Left ventricle myocardium inferior (tissue), 1 donor: ENCODE results near the gene PTPRT. TPM values are rescaled to one million over a fixed set of nuclear protein-coding genes. Genes with fewer than 3 reads are reported as not detected.

Source experiments
- DNase-seq: peaks from one replicate; pipeline ENCODE4 v3.0.0-alpha.2; 2020
- H3K27ac ChIP-seq: fragments of 200-600 bp; replicated peaks from 2 replicates; pipeline ENCODE4 v1.8.0; 2021
- H3K27me3 ChIP-seq: fragments of 200-600 bp; 2 replicates; pipeline ENCODE4 v1.8.0; 2021; ENCODE audit warnings: low read depth
- H3K36me3 ChIP-seq: fragments of 200-600 bp; 2 replicates; pipeline ENCODE4 v1.8.0; 2021
- H3K4me1 ChIP-seq: fragments of 200-600 bp; 2 replicates; pipeline ENCODE4 v1.8.0; 2021
- H3K4me3 ChIP-seq: fragments of 200-600 bp; 2 replicates; pipeline ENCODE4 v1.8.0; 2021; ENCODE audit warnings: mild to moderate bottlenecking, moderate library complexity
- H3K9me3 ChIP-seq: fragments of 200-600 bp; replicated peaks from 2 replicates; pipeline ENCODE4 v1.8.0; 2021
- intact Hi-C: fragments of 100-400 bp; cut with micrococcal nuclease; formaldehyde crosslinking; loops from one replicate; pipeline ENCODE4 v1.11.0; 2022
- total RNA-seq: library from RNA; stranded (reverse); fragmentation: NEBNext Ultra II Directional; extraction: Animal tissue kit (Norgen Biotek cat#: 25700); gene quantifications from one replicate; pipeline ENCODE4 v1.2.1, GENCODE V29; 2021
- TF ChIP-seq, protein P1 (sequence below): fragments of 200-600 bp; IDR thresholded peaks from 2 replicates; pipeline ENCODE4 v1.8.0; 2021; ENCODE audit warnings: antibody characterized with exemption, mild to moderate bottlenecking, borderline replicate concordance
- donor health status: DM: no; HTN: yes; CAD: no; lungs with severe emphysema.

The PTPRT gene
- total RNA-seq, 1 donor from 2014 or later: 0.08 TPM

DNA sequence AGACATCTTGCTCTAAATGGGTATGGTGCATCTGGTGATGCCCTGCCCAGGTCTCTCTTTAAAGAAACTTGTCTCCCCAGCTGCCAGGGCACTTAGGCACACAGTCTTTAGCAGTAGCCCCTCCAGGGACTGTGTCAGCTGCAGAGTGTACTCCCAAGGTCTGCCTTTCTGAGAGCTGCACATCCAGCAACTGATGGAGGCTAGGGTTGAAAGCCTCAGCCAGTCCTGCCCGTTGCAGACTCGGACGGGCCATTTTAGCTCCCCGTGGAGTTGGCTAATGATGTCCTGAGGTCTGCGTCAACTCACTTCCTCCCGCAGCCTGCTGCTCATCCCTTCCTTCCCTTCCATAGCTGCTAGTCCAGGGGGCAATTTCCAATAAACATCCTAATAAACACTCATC is 381.8 kb downstream of the PTPRT start:
- peaks cover 6% of the 10 kb centered on the region for H3K27me3 ChIP-seq
- TF ChIP-seq, protein P1, sequence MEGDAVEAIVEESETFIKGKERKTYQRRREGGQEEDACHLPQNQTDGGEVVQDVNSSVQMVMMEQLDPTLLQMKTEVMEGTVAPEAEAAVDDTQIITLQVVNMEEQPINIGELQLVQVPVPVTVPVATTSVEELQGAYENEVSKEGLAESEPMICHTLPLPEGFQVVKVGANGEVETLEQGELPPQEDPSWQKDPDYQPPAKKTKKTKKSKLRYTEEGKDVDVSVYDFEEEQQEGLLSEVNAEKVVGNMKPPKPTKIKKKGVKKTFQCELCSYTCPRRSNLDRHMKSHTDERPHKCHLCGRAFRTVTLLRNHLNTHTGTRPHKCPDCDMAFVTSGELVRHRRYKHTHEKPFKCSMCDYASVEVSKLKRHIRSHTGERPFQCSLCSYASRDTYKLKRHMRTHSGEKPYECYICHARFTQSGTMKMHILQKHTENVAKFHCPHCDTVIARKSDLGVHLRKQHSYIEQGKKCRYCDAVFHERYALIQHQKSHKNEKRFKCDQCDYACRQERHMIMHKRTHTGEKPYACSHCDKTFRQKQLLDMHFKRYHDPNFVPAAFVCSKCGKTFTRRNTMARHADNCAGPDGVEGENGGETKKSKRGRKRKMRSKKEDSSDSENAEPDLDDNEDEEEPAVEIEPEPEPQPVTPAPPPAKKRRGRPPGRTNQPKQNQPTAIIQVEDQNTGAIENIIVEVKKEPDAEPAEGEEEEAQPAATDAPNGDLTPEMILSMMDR: no peak
- H3K4me3 ChIP-seq: no peak overlapping the region
- no peak for DNase-seq
- no peaks in the 10 kb centered on the region for H3K9me3 ChIP-seq
- no peaks in the 10 kb centered on the region for H3K4me1 ChIP-seq
- H3K27ac ChIP-seq: no peak overlapping the region
- H3K36me3 ChIP-seq: no peaks in the 10 kb centered on the region
- intact Hi-C loops: no loop called here

DNA sequence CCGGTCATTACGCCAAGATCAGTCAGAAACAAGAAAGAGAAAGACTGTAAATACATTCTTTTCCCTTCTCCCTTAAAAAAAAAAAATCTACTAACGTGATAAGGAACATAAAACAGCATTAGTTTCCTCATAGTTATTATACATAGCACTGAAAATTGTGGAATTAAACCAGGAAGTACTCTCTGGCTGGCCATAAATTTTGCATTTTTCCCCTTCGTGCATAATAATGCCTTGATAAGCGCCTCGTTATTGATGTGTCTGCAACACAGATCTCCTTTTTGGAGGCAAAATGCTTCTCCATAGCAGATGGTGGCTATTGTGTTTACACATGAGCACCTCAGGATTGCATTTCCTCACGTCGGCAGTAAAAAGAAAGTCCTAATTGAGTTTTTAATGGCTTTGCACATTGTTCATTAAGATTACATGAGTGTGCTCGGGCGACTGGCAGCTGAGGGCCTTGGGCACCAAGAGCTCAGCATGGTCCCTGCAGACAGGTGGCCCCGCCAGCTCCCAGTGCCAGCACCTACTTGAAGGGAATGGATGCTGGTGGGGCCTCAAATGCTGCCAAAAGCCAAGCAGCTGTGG is 394.5 kb downstream of the PTPRT start:
- Histone ChIP-seq H3K4me1 (no peaks in the 10 kb centered on the region), H3K4me3 (no peak overlapping the region), H3K36me3 (no peaks in the 10 kb centered on the region), H3K9me3 (peaks cover 9% of the 10 kb centered on the region), H3K27ac (no peak overlapping the region), H3K27me3 (peaks cover 21% of the 10 kb centered on the region)
- intact Hi-C loops: no loop called here
- TF ChIP-seq, protein P1: no peak
- DNase-seq: no peak

DNA sequence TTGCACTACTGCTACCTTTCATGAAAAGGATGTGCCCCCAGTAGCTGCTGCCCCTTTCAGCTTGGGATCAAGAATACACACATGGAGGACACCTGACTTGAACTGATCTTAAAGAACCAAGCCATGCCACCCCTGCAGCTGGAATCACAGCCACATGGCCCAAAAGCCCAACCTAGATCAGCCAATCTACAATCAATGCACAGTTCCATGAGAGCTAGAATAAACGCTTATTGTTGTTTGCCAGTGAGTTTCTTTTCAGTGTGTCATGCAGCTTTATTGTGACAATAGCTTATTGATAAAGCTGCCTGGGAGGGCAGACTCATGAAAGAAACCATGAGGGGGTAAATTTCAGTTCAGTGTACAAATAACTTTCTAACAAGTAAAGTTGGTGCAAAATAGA is 397.7 kb downstream of the PTPRT start:
- intact Hi-C loops: no loop called here
- Histone ChIP-seq H3K9me3 (peaks cover 3% of the 10 kb centered on the region), H3K36me3 (no peaks in the 10 kb centered on the region), H3K27ac (no peak overlapping the region), H3K4me3 (no peak overlapping the region), H3K4me1 (no peaks in the 10 kb centered on the region), H3K27me3 (peaks cover 22% of the 10 kb centered on the region)
- no peak for DNase-seq
- TF ChIP-seq, protein P1: no peak

DNA sequence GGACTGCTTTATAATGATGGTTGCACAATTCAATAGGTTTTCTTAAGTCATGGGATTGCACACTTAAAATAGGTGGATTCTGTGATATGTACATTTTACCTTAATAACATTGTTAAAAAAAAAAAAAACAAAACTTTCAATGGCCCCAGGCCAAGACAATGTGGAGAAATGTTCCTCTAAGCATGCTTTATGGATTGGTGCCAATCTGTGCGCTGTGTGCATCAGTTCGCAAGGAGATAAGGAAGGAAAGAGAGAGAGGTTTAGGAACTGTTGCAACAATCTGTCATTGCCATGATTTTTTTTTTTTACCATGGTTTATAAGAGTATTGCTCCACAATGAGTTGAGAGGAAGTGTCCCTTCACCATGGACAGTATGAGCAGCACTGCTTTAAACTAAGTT is 399.6 kb downstream of the PTPRT start:
- Histone ChIP-seq H3K4me1 (no peaks in the 10 kb centered on the region), H3K36me3 (no peaks in the 10 kb centered on the region), H3K9me3 (no peaks in the 10 kb centered on the region), H3K4me3 (no peak overlapping the region), H3K27ac (no peak overlapping the region), H3K27me3 (peaks cover 22% of the 10 kb centered on the region)
- no peak for DNase-seq
- TF ChIP-seq, protein P1: no peak
- intact Hi-C loops: no loop called here

DNA sequence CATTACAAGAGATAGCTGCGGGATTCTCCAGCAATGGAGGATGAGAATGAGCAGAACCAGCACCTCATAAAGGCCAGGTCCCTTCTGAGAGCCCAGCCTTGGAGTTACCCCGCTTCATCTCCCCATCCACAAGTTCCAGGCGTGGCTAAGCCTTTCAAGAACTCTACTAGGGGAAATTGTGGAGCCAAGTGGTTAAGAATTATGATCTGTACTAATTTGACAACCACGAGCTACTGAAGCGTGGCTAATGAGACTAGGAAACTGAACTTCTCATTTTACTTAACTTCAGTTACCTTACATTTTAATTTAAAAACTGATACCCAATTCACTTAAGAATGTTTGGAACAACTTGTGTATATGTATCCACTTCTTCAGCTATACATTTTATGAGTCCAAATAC is 401.0 kb downstream of the PTPRT start:
- intact Hi-C loops: no loop called here
- TF ChIP-seq, protein P1: no peak
- Histone ChIP-seq H3K4me1 (no peaks in the 10 kb centered on the region), H3K4me3 (no peak overlapping the region), H3K27me3 (peaks cover 22% of the 10 kb centered on the region), H3K27ac (no peak overlapping the region), H3K36me3 (no peaks in the 10 kb centered on the region), H3K9me3 (no peaks in the 10 kb centered on the region)
- no peak for DNase-seq
